Measurements from ENCODE around the gene TH. TPM values are rescaled to one million over a fixed set of nuclear protein-coding genes. Genes with fewer than 3 reads are reported as not detected.
"Not testable (repeated sequence)": the region's sequence is repeated elsewhere in the genome, so short reads cannot be mapped to it uniquely, and the experiment has no call there.

TH gene
- total RNA-seq, 5 donors from 2014 or later (not counting 1 experiment from before 2014, with no cell fraction given): not detected

- Histone ChIP-seq H3K4me3 (ENCODE audit: control insufficient read depth in 1 of 2, extremely low read depth in 1 of 2, low read length in 1 of 2) (no peak overlapping the region), H3K9me3 (no peaks in the 10 kb centered on the region), H3K27me3 (replicated peaks in 1 of 2; ENCODE audit: control insufficient read depth in 2 of 2, extremely low read depth in 1 of 2, insufficient read depth in 2 of 2, low read length in 1 of 2) (peaks cover 0 to 30% of the 10 kb centered on the region in 2 experiments), H3K4me1 (ENCODE audit: control insufficient read depth in 1 of 2, extremely low read depth in 1 of 2, insufficient read depth in 2 of 2, low read length in 2 of 2) (no peaks in the 10 kb centered on the region), H3K27ac (ENCODE audit: low read length) (no peak overlapping the region), H3K36me3 (ENCODE audit: control insufficient read depth in 2 of 2, extremely low read depth in 1 of 2, insufficient read depth in 1 of 2, low read length in 1 of 2) (no peaks in the 10 kb centered on the region)
- WGBS (ENCODE audit: insufficient coverage): 64% methylated on average over 3 of the region's 15 CpGs
- ChIA-PET POLR2A (no interaction called here), CTCF (no interaction called here)
- Mint-ChIP-seq H3K36me3 (no peaks in the 10 kb centered on the region), H3K27ac (no peak overlapping the region), H3K4me1 (no peaks in the 10 kb centered on the region), H3K27me3 (peaks cover 7 to 9% of the 10 kb centered on the region in 2 donors), H3K4me3 (no peak overlapping the region), H3K9me3 (no peaks in the 10 kb centered on the region)
- no peak for DNase-seq
- no peak for ATAC-seq (replicated peaks in 1 of 4)
Observed at GRCh38 chr11:2180347-2180746, 8.7 kb upstream of the TH start.

GRCh38 chr11:2179516-2179915 lies 7.9 kb upstream of the TH start:
- no peak for ATAC-seq (replicated peaks in 1 of 4)
- no peak for DNase-seq
- H3K9me3 ChIP-seq: no peaks in the 10 kb centered on the region
- no peaks in the 10 kb centered on the region for H3K36me3 Mint-ChIP-seq
- no peaks in the 10 kb centered on the region for H3K4me1 ChIP-seq (ENCODE audit: control insufficient read depth in 1 of 2, extremely low read depth in 1 of 2, insufficient read depth in 2 of 2, low read length in 2 of 2)
- no peak overlapping the region for H3K27ac Mint-ChIP-seq
- H3K27me3 ChIP-seq (replicated peaks in 1 of 2; ENCODE audit: control insufficient read depth in 2 of 2, extremely low read depth in 1 of 2, insufficient read depth in 2 of 2, low read length in 1 of 2): peaks cover 0 to 29% of the 10 kb centered on the region in 2 experiments
- CTCF ChIA-PET: no interaction called here
- no peaks in the 10 kb centered on the region for H3K9me3 Mint-ChIP-seq
- H3K4me1 Mint-ChIP-seq: no peaks in the 10 kb centered on the region
- 84% methylated on average over 10 of the region's 10 CpGs for WGBS (ENCODE audit: insufficient coverage)
- no peak overlapping the region for H3K4me3 ChIP-seq (ENCODE audit: control insufficient read depth in 1 of 2, extremely low read depth in 1 of 2, low read length in 1 of 2)
- no peak overlapping the region for H3K4me3 Mint-ChIP-seq
- H3K27me3 Mint-ChIP-seq: peaks cover 0 to under 1% of the 10 kb centered on the region in 2 donors
- no peaks in the 10 kb centered on the region for H3K36me3 ChIP-seq (ENCODE audit: control insufficient read depth in 2 of 2, extremely low read depth in 1 of 2, insufficient read depth in 1 of 2, low read length in 1 of 2)
- POLR2A ChIA-PET: no interaction called here
- no peak overlapping the region for H3K27ac ChIP-seq (ENCODE audit: low read length)

GRCh38 chr11:2178906-2179494 lies 7.4 kb upstream of the TH start:
- Mint-ChIP-seq H3K27ac (no peak overlapping the region), H3K4me1 (no peaks in the 10 kb centered on the region), H3K9me3 (no peaks in the 10 kb centered on the region), H3K4me3 (no peak overlapping the region), H3K36me3 (no peaks in the 10 kb centered on the region), H3K27me3 (no peaks in the 10 kb centered on the region)
- POLR2A ChIA-PET: no interaction called here
- Histone ChIP-seq H3K9me3 (no peaks in the 10 kb centered on the region), H3K4me1 (ENCODE audit: control insufficient read depth in 1 of 2, extremely low read depth in 1 of 2, insufficient read depth in 2 of 2, low read length in 2 of 2) (no peaks in the 10 kb centered on the region), H3K4me3 (ENCODE audit: control insufficient read depth in 1 of 2, extremely low read depth in 1 of 2, low read length in 1 of 2) (no peak overlapping the region), H3K27ac (ENCODE audit: low read length) (no peak overlapping the region), H3K27me3 (replicated peaks in 1 of 2; ENCODE audit: control insufficient read depth in 2 of 2, extremely low read depth in 1 of 2, insufficient read depth in 2 of 2, low read length in 1 of 2) (peaks cover 0 to 29% of the 10 kb centered on the region in 2 experiments), H3K36me3 (ENCODE audit: control insufficient read depth in 2 of 2, extremely low read depth in 1 of 2, insufficient read depth in 1 of 2, low read length in 1 of 2) (no peaks in the 10 kb centered on the region)
- peak in 1 of 4 experiments; percentile 23 for ATAC-seq (replicated peaks in 1 of 4)
- CTCF ChIA-PET: no interaction called here
- 63% methylated on average over 14 of the region's 16 CpGs for WGBS (ENCODE audit: insufficient coverage)
- DNase-seq: no peak

GRCh38 chr11:2178055-2178773 lies 6.6 kb upstream of the TH start:
- H3K27ac ChIP-seq (ENCODE audit: low read length); H3K27ac Mint-ChIP-seq; H3K9me3 Mint-ChIP-seq; DNase-seq; H3K4me3 Mint-ChIP-seq; H3K36me3 Mint-ChIP-seq; H3K27me3 Mint-ChIP-seq; H3K36me3 ChIP-seq (ENCODE audit: control insufficient read depth in 2 of 2, extremely low read depth in 1 of 2, insufficient read depth in 1 of 2, low read length in 1 of 2); POLR2A ChIA-PET; ATAC-seq (replicated peaks in 1 of 4); CTCF ChIA-PET; H3K9me3 ChIP-seq; H3K4me1 Mint-ChIP-seq; H3K4me1 ChIP-seq (ENCODE audit: control insufficient read depth in 1 of 2, extremely low read depth in 1 of 2, insufficient read depth in 2 of 2, low read length in 2 of 2); H3K4me3 ChIP-seq (ENCODE audit: control insufficient read depth in 1 of 2, extremely low read depth in 1 of 2, low read length in 1 of 2): not testable (repeated sequence)
- peaks cover 0 to 29% of the 10 kb centered on the region in 2 experiments for H3K27me3 ChIP-seq (replicated peaks in 1 of 2; ENCODE audit: control insufficient read depth in 2 of 2, extremely low read depth in 1 of 2, insufficient read depth in 2 of 2, low read length in 1 of 2)
- WGBS (ENCODE audit: insufficient coverage): 78% methylated on average over 11 of the region's 16 CpGs

- ATAC-seq (replicated peaks in 1 of 4) (no peak), DNase-seq (no peak)
- Mint-ChIP-seq H3K27ac (no peak overlapping the region), H3K4me3 (no peak overlapping the region), H3K27me3 (no peaks in the 10 kb centered on the region), H3K36me3 (no peaks in the 10 kb centered on the region), H3K9me3 (no peaks in the 10 kb centered on the region), H3K4me1 (no peaks in the 10 kb centered on the region)
- 86% methylated on average over 3 of the region's 18 CpGs for WGBS (ENCODE audit: insufficient coverage)
- CTCF ChIA-PET: no interaction called here
- POLR2A ChIA-PET: no interaction called here
- H3K27me3 ChIP-seq (replicated peaks in 1 of 2; ENCODE audit: control insufficient read depth in 2 of 2, extremely low read depth in 1 of 2, insufficient read depth in 2 of 2, low read length in 1 of 2): peaks cover 0 to 26% of the 10 kb centered on the region in 2 experiments
- H3K27ac ChIP-seq (ENCODE audit: low read length): no peak overlapping the region
- no peaks in the 10 kb centered on the region for H3K4me1 ChIP-seq (ENCODE audit: control insufficient read depth in 1 of 2, extremely low read depth in 1 of 2, insufficient read depth in 2 of 2, low read length in 2 of 2)
- H3K4me3 ChIP-seq (ENCODE audit: control insufficient read depth in 1 of 2, extremely low read depth in 1 of 2, low read length in 1 of 2): no peak overlapping the region
- no peaks in the 10 kb centered on the region for H3K9me3 ChIP-seq
- no peaks in the 10 kb centered on the region for H3K36me3 ChIP-seq (ENCODE audit: control insufficient read depth in 2 of 2, extremely low read depth in 1 of 2, insufficient read depth in 1 of 2, low read length in 1 of 2)
Observed at GRCh38 chr11:2177076-2177475, 5.5 kb upstream of the TH start.

GRCh38 chr11:2176389-2176900 lies 4.8 kb upstream of the TH start:
- H3K36me3 ChIP-seq (ENCODE audit: control insufficient read depth in 2 of 2, extremely low read depth in 1 of 2, insufficient read depth in 1 of 2, low read length in 1 of 2): no peaks in the 10 kb centered on the region
- WGBS (ENCODE audit: insufficient coverage): 91% methylated on average over 12 of the region's 14 CpGs
- Mint-ChIP-seq H3K9me3 (no peaks in the 10 kb centered on the region), H3K27ac (no peak overlapping the region), H3K36me3 (no peaks in the 10 kb centered on the region), H3K4me3 (no peak overlapping the region), H3K4me1 (no peaks in the 10 kb centered on the region), H3K27me3 (no peaks in the 10 kb centered on the region)
- no peak overlapping the region for H3K27ac ChIP-seq (ENCODE audit: low read length)
- no peaks in the 10 kb centered on the region for H3K4me1 ChIP-seq (ENCODE audit: control insufficient read depth in 1 of 2, extremely low read depth in 1 of 2, insufficient read depth in 2 of 2, low read length in 2 of 2)
- CTCF ChIA-PET: no interaction called here
- H3K27me3 ChIP-seq (replicated peaks in 1 of 2; ENCODE audit: control insufficient read depth in 2 of 2, extremely low read depth in 1 of 2, insufficient read depth in 2 of 2, low read length in 1 of 2): peaks cover 0 to 20% of the 10 kb centered on the region in 2 experiments
- no peak overlapping the region for H3K4me3 ChIP-seq (ENCODE audit: control insufficient read depth in 1 of 2, extremely low read depth in 1 of 2, low read length in 1 of 2)
- DNase-seq (no peak), ATAC-seq (replicated peaks in 1 of 4) (no peak)
- POLR2A ChIA-PET: no interaction called here
- no peaks in the 10 kb centered on the region for H3K9me3 ChIP-seq

Measured in T-cell (primary cell).